ENCODE data around the gene ANXA10. TPM values are rescaled to one million over a fixed set of nuclear protein-coding genes. Genes with fewer than 3 reads are reported as not detected.
"Not testable (repeated sequence)": the region's sequence is repeated elsewhere in the genome, so short reads cannot be mapped to it uniquely, and the experiment has no call there.

The ANXA10 gene
- total RNA-seq, 1 donor: under 0.01 TPM

DNA sequence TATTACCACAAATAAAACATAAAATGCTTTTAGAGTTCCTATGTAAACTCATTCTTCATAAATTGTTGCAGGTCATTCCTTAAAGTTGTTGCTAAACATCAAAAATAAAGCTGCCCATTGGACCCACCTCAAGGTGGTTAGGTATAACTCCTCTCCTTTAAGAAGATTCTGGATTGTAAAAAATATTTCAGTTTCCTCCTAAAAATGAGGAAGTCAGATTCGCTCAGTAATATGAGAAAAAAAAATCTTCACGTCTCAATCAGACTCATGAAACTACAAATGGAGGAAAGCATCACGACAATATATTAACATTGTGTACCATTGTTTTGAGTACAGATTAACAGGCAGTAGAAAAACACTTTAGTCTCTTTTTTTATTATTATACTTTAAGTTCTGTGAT, 120.3 kb downstream of the ANXA10 start:
- DNase-seq (ENCODE audit: low read depth): no peak
- H3K4me3 ChIP-seq (ENCODE audit: low read depth, low read length): no peak overlapping the region
- TF ChIP-seq, protein P1, sequence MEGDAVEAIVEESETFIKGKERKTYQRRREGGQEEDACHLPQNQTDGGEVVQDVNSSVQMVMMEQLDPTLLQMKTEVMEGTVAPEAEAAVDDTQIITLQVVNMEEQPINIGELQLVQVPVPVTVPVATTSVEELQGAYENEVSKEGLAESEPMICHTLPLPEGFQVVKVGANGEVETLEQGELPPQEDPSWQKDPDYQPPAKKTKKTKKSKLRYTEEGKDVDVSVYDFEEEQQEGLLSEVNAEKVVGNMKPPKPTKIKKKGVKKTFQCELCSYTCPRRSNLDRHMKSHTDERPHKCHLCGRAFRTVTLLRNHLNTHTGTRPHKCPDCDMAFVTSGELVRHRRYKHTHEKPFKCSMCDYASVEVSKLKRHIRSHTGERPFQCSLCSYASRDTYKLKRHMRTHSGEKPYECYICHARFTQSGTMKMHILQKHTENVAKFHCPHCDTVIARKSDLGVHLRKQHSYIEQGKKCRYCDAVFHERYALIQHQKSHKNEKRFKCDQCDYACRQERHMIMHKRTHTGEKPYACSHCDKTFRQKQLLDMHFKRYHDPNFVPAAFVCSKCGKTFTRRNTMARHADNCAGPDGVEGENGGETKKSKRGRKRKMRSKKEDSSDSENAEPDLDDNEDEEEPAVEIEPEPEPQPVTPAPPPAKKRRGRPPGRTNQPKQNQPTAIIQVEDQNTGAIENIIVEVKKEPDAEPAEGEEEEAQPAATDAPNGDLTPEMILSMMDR (IDR thresholded peaks at IDR 0.05; ENCODE audit: insufficient read depth, low read depth, low read length): no peak

DNA sequence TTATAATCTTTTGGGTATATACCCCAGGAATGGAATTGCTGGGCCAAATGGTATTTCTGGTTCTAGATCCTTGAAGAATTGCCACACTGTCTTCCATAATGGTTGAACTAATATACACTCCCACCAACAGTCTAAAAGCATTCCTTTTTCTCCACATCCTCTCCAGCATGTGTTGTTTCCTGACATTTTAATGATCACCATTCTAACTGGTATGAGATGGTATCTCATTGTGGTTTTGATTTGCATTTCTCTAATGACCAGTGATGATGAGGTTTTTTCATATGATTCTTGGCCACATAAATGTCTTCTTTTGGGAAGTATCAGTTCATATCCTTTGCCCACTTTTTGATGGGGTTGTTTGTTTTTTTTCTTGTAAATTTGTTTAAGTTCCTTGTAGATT, 121.2 kb downstream of the ANXA10 start:
- not testable (repeated sequence) for H3K4me3 ChIP-seq (ENCODE audit: low read depth, low read length)
- DNase-seq (ENCODE audit: low read depth): peak; percentile 43

DNA sequence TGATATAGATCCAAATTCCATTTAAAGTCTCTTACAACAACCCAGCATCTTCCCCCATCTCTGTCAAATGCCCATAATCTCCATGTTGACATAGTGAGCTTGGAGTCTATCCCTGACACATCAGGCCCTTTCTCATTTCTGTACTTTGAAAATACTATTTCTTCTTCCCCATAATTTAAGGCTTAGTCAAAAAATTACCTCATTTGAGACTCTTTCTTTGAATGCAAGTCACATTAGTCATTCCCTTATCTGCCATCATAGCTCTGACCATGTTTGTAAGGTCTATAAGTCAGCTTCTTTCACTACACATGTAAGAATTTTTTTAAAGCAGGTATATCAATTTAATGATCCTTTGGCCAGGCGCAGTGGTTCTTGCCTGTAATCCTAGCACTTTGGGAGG, 126.3 kb downstream of the ANXA10 start:
- peak; percentile 50 for DNase-seq (ENCODE audit: low read depth)
- TF ChIP-seq, protein P1 (IDR thresholded peaks at IDR 0.05; ENCODE audit: insufficient read depth, low read depth, low read length): no peak
- no peak overlapping the region for H3K4me3 ChIP-seq (ENCODE audit: low read depth, low read length)

DNA sequence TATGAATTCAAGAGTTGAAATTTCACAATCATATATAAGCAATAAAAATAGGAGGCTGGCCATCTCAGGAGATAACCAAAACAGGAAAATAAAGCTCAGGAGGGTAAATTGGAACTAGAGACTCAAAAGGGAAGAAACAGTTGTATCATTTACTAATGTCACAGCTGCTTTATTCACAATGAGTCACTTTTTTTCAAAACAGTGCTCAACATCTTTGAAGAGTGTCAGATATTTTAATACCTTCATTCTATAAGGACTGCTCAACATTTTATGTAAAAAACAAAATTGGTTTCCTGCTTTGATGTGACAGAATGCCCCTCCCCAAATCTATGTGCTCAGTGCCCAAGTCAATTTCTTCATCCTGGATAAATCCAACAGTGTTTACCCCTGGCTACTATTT, 128.6 kb downstream of the ANXA10 start:
- peak; percentile 19 for DNase-seq (ENCODE audit: low read depth)
- TF ChIP-seq, protein P1 (IDR thresholded peaks at IDR 0.05; ENCODE audit: insufficient read depth, low read depth, low read length): no peak
- H3K4me3 ChIP-seq (ENCODE audit: low read depth, low read length): no peak overlapping the region

DNA sequence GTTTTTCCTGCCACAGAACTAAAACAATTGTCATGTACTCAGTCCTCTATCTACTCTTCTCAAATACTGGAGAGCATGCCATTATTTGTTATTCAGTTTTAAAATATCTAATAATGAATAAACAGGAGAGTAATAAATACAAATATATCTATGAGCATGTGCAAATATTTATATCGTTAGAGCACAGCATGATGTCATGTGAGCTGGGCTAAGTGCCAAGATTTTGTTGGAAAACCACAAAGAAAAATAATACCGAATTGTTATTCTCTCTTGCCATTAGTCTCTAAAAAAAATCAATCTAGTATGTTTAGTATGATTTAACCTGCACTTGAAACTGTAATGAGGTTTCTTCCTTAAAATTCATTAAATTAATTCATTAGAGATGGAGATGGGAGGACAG, 129.0 kb downstream of the ANXA10 start:
- DNase-seq (ENCODE audit: low read depth): peak; percentile 79
- H3K4me3 ChIP-seq (ENCODE audit: low read depth, low read length): no peak overlapping the region
- TF ChIP-seq, protein P1 (IDR thresholded peaks at IDR 0.05; ENCODE audit: insufficient read depth, low read depth, low read length): no peak

Other genes with a start within 250 kb of the ANXA10 start
- gene DDX60, start 226.2 kb downstream of the ANXA10 start, total RNA-seq: 17.1 and 19.0 TPM in 2 replicates